H1 (cell line): Measurements from ENCODE around the gene CD247. TPM values are rescaled to one million over a fixed set of nuclear protein-coding genes. Genes with fewer than 3 reads are reported as not detected.
A peak's percentile ranks its signal among the peaks of the same experiment; 100 is the strongest.

Experiments
- CTCF ChIA-PET: fragments of 300-600 bp; sonication (Branson Sonifier 250); formaldehyde crosslinking; loops from one replicate; lab custom pipeline; 2021; ENCODE audit not compliant: partially characterized antibody; lab: Charles Lee
- POLR2A ChIA-PET: fragments of 300-600 bp; sonication (Branson Sonifier 250); formaldehyde crosslinking; loops from one replicate; lab custom pipeline; 2021; ENCODE audit warnings: inconsistent platforms; ENCODE audit not compliant: partially characterized antibody; lab: Charles Lee
- DNase-seq, 2 experiments: peaks; one replicate each; pipeline versions ENCODE4 v3.0.0 to v3.0.0-alpha.2; 2010 to 2022; ENCODE audit warnings: low spot score in 2 of 2, low read depth in 1 of 2, mixed read lengths in 1 of 2
- FAIRE-seq: peaks from 2 replicates; lab custom pipeline; 2011; peaks lifted over from hg19 to GRCh38; lab: Jason Lieb, UNC
- H2AFZ ChIP-seq: 2 replicates; pipeline ENCODE4 v1.8.1; 2012; ENCODE audit warnings: low read length, inconsistent platforms
- H2AK5ac ChIP-seq: 2 replicates; pipeline ENCODE4 v1.6.1; 2013; ENCODE audit warnings: low read depth, low read length
- H2BK120ac ChIP-seq: replicated peaks from 2 replicates; pipeline ENCODE3; 2013; ENCODE audit warnings: low read depth, low read length, inconsistent platforms
- H2BK12ac ChIP-seq: 2 replicates; pipeline ENCODE4 v1.6.1; 2013; ENCODE audit warnings: low read depth, low read length
- H2BK15ac ChIP-seq: 2 replicates; pipeline ENCODE4 v1.6.1; 2013; ENCODE audit warnings: low read length
- H2BK20ac ChIP-seq: 2 replicates; pipeline ENCODE4 v1.6.1; 2013; ENCODE audit warnings: low read length
- H2BK5ac ChIP-seq: 2 replicates; pipeline ENCODE4 v1.6.1; 2013; ENCODE audit warnings: low read depth, low read length
- H3K14ac ChIP-seq: 2 replicates; pipeline ENCODE4 v1.6.1; 2013; ENCODE audit warnings: inconsistent platforms; ENCODE audit not compliant: insufficient read length
- H3K18ac ChIP-seq: 2 replicates; pipeline ENCODE4 v1.6.1; 2013; ENCODE audit warnings: low read length; ENCODE audit errors: extremely low read depth
- H3K23ac ChIP-seq: 2 replicates; pipeline ENCODE4 v1.6.1; 2013; ENCODE audit warnings: inconsistent platforms; ENCODE audit not compliant: insufficient read length
- H3K23me2 ChIP-seq: 2 replicates; pipeline ENCODE4 v1.6.1; 2013; ENCODE audit warnings: low read depth, low read length
- H3K27ac ChIP-seq: 2 replicates; pipeline ENCODE4 v1.6.1; 2011; ENCODE audit warnings: low read depth, low read length, inconsistent platforms
- H3K27me3 ChIP-seq, 4 experiments: replicated peaks in 1 of 4; 1 replicate in 1 of 4; 2 replicates in 3 of 4; pipeline versions ENCODE4 v1.6.1 to v1.8.1; 2011 to 2013; ENCODE audit warnings: low read length in 3 of 4, mild to moderate bottlenecking in 3 of 4, inconsistent platforms in 2 of 4, mixed read lengths in 2 of 4, moderate library complexity in 1 of 4; ENCODE audit not compliant: control insufficient read depth in 3 of 4, insufficient read depth in 3 of 4; ENCODE audit errors: extremely low read depth in 1 of 4
- H3K36me3 ChIP-seq, 4 experiments: 2 replicates each; pipeline versions ENCODE4 v1.6.1 to v1.8.1; 2011 to 2013; ENCODE audit warnings: mild to moderate bottlenecking in 4 of 4, low read length in 3 of 4, moderate library complexity in 2 of 4, control low read depth in 1 of 4, inconsistent platforms in 1 of 4; ENCODE audit not compliant: insufficient read depth in 4 of 4, control insufficient read depth in 2 of 4
- H3K4ac ChIP-seq: replicated peaks from 2 replicates; pipeline ENCODE3; 2013; ENCODE audit warnings: low read length, low read depth, mixed read lengths, inconsistent platforms; ENCODE audit not compliant: insufficient read length
- H3K4me1 ChIP-seq, 4 experiments: replicated peaks in 1 of 4; 1 replicate in 1 of 4; 2 replicates in 3 of 4; pipeline versions ENCODE4 v1.6.1 to v1.8.1; 2011 to 2013; ENCODE audit warnings: low read length in 3 of 4, inconsistent platforms in 2 of 4, mixed read lengths in 1 of 4; ENCODE audit not compliant: insufficient read depth in 4 of 4, control insufficient read depth in 3 of 4
- H3K4me2 ChIP-seq, 2 experiments: 2 replicates each; pipeline versions ENCODE4 v1.6.1 to v1.8.1; 2011 to 2013; ENCODE audit warnings: low read depth in 2 of 2, low read length in 2 of 2, control low read depth in 1 of 2, inconsistent platforms in 1 of 2, mild to moderate bottlenecking in 1 of 2; ENCODE audit not compliant: insufficient read depth in 1 of 2
- H3K4me3 ChIP-seq, 4 experiments: fragments of 200-600, 300-600 bp in 1 of 4; sonication (generic), shearing (Covaris generic), sonication (Bioruptor Twin) in 1 of 4; 2 replicates each; pipeline versions ENCODE4 v1.5.1 to v1.8.1; 2011 to 2016; ENCODE audit warnings: low read length in 4 of 4, low read depth in 3 of 4, control low read depth in 2 of 4, inconsistent platforms in 2 of 4, mild to moderate bottlenecking in 2 of 4, mixed read lengths in 1 of 4, moderate library complexity in 1 of 4; ENCODE audit not compliant: insufficient read depth in 2 of 4; ENCODE audit errors: extremely low read depth in 1 of 4
- H3K56ac ChIP-seq: replicated peaks from 2 replicates; pipeline ENCODE3; 2013; ENCODE audit warnings: low read depth, mild to moderate bottlenecking, mixed read lengths, low read length, inconsistent platforms; ENCODE audit not compliant: insufficient read length
- H3K79me1 ChIP-seq: 2 replicates; pipeline ENCODE4 v1.6.1; 2013; ENCODE audit warnings: low read depth, low read length, control low read depth
- H3K79me2 ChIP-seq, 2 experiments: 2 replicates each; pipeline versions ENCODE4 v1.6.1 to v1.8.1; 2012 to 2013; ENCODE audit warnings: low read length in 2 of 2, mild to moderate bottlenecking in 2 of 2, inconsistent platforms in 1 of 2; ENCODE audit not compliant: insufficient read depth in 2 of 2, control insufficient read depth in 1 of 2
- H3K9ac ChIP-seq, 4 experiments: replicated peaks in 1 of 4; 1 replicate in 1 of 4; 2 replicates in 3 of 4; pipeline versions ENCODE4 v1.6.1 to v1.8.1; 2011 to 2013; ENCODE audit warnings: low read depth in 3 of 4, low read length in 3 of 4, control low read depth in 2 of 4, mild to moderate bottlenecking in 2 of 4, moderate library complexity in 2 of 4, inconsistent platforms in 1 of 4; ENCODE audit errors: extremely low read depth in 1 of 4
- H3K9me3 ChIP-seq, 2 experiments: 2 replicates each; pipeline versions ENCODE4 v1.6.1 to v1.8.1; 2012 to 2013; ENCODE audit warnings: mild to moderate bottlenecking in 2 of 2, moderate library complexity in 2 of 2, control low read depth in 1 of 2, inconsistent platforms in 1 of 2, low read depth in 1 of 2, low read length in 1 of 2, mixed read lengths in 1 of 2; ENCODE audit not compliant: insufficient read depth in 2 of 2
- H4K20me1 ChIP-seq, 2 experiments: replicated peaks in 1 of 2; 2 replicates each; pipeline versions ENCODE3 to v1.8.1; 2011 to 2013; ENCODE audit warnings: inconsistent platforms in 2 of 2, low read length in 2 of 2, mild to moderate bottlenecking in 1 of 2; ENCODE audit not compliant: insufficient read depth in 2 of 2, control insufficient read depth in 1 of 2
- H4K5ac ChIP-seq: 2 replicates; pipeline ENCODE4 v1.6.1; 2013; ENCODE audit warnings: low read length, low read depth, mixed read lengths, inconsistent platforms; ENCODE audit not compliant: insufficient read length
- H4K8ac ChIP-seq: 2 replicates; pipeline ENCODE4 v1.8.0; 2013; ENCODE audit warnings: mild to moderate bottlenecking, moderate library complexity, low read length, inconsistent platforms; ENCODE audit not compliant: insufficient read depth; ENCODE audit errors: extremely low read depth
- H4K91ac ChIP-seq: replicated peaks from 2 replicates; pipeline ENCODE3; 2013; ENCODE audit warnings: low read length, mixed read lengths, inconsistent platforms; ENCODE audit not compliant: insufficient read length
- ATF3 ChIP-seq: IDR thresholded peaks from 2 replicates; pipeline ENCODE4 v1.6.1; 2011; ENCODE audit warnings: low read depth, mild to moderate bottlenecking, low read length; ENCODE audit not compliant: insufficient read depth
- BRCA1 ChIP-seq: IDR thresholded peaks from 2 replicates; pipeline ENCODE4 v1.6.1; 2012; ENCODE audit warnings: low read depth, low read length, improper control_type of control experiment
- CHD2 ChIP-seq: IDR thresholded peaks from 2 replicates; pipeline ENCODE4 v1.6.1; 2012; ENCODE audit warnings: low read length, improper control_type of control experiment
- CREB1 ChIP-seq: IDR thresholded peaks from 2 replicates; pipeline ENCODE4 v1.6.1; 2012; ENCODE audit warnings: inconsistent platforms
- NANOG ChIP-seq: IDR thresholded peaks from 2 replicates; pipeline ENCODE4 v1.6.1; 2011; ENCODE audit warnings: low read length, low read depth, mild to moderate bottlenecking, inconsistent platforms; ENCODE audit not compliant: insufficient read depth, poor library complexity, severe bottlenecking
- NRF1 ChIP-seq: IDR thresholded peaks from 2 replicates; pipeline ENCODE4 v1.6.1; 2011; ENCODE audit warnings: mild to moderate bottlenecking, low read depth, low read length, improper control_type of control experiment
- PHF8 ChIP-seq: fragments of 200-600 bp; sonication (generic); conservative IDR thresholded peaks from 2 replicates; pipeline ENCODE4 v1.7.1; 2012; ENCODE audit warnings: low read depth, mild to moderate bottlenecking, inconsistent platforms, low read length, moderate library complexity
- RFX5 ChIP-seq: IDR thresholded peaks from 2 replicates; pipeline ENCODE4 v1.6.1; 2011; ENCODE audit warnings: low read depth, low read length, improper control_type of control experiment, borderline replicate concordance
- USF2 ChIP-seq: IDR thresholded peaks from 2 replicates; pipeline ENCODE4 v1.6.1; 2011; ENCODE audit warnings: low read length, improper control_type of control experiment
- WGBS, 2 experiments: shearing (Covaris generic) in 1 of 2; methylation state at CpG; one replicate each; pipeline versions ENCODE4 v1.1.6 to v1.1.7; 2013 to 2015; ENCODE audit warnings: low lambda C conversion rate in 2 of 2, mixed read lengths in 2 of 2, inconsistent platforms in 1 of 2, low coverage in 1 of 2, missing lambda C conversion rate in 1 of 2; ENCODE audit not compliant: insufficient replicate concordance in 2 of 2, insufficient coverage in 1 of 2, insufficient read length in 1 of 2; ENCODE audit errors: extremely low coverage in 1 of 2, missing lambda C conversion rate in 1 of 2; 5-methylcytosine and 5-hydroxymethylcytosine counted together
- polyA plus RNA-seq, 7 experiments: library from polyadenylated mRNA; depleted of rRNA in 3 of 7; stranded (reverse) in 5 of 7; unstranded in 2 of 7; fragments of >200 nt in 5 of 7; fragments of 200-250 nt in 2 of 7; gene quantifications; 1 replicate in 5 of 7; 2 replicates in 1 of 7; 4 replicates in 1 of 7; pipeline versions ENCODE4 v1.2.1 to v1.2.3, GENCODE V29; 2011 to 2013; ENCODE audit warnings: missing spikeins in 2 of 7, mixed read lengths in 2 of 7
- total RNA-seq: library from RNA; stranded (reverse); fragmentation: NEBNext Ultra II Directional; extraction: Animal tissue kit (Norgen Biotek cat#: 25700); gene quantifications from 2 replicates; pipeline ENCODE4 v1.2.1, GENCODE V29; 2021

Gene CD247
- total and polyA plus RNA-seq, 2 of the 8 experiments (the other 6 are each of a cell fraction or from before 2014, with no cell fraction given): 2.0 to 2.2 TPM

- Histone ChIP-seq H4K5ac (no peak overlapping the region), H4K8ac (no peak overlapping the region; the same call in 1 of the 2 replicates), H3K4me2 (no peak overlapping the region), H3K23me2 (peaks cover 10% of the 10 kb centered on the region; the same call in 1 of the 2 replicates), H4K20me1 (no peaks in the 10 kb centered on the region), H3K27ac (no peak overlapping the region), H3K23ac (no peak overlapping the region), H2BK12ac (no peak overlapping the region), H4K91ac (no peak overlapping the region), H2AK5ac (no peak overlapping the region), H2AFZ (no peak overlapping the region), H3K14ac (peak overlapping the region; percentile 71), H3K79me1 (no peaks in the 10 kb centered on the region), H3K9ac (no peak overlapping the region), H3K9me3 (no peaks in the 10 kb centered on the region), H3K18ac (no peak overlapping the region), H3K4me3 (no peak overlapping the region), H2BK20ac (no peak overlapping the region; the same call in 1 of the 2 replicates), H3K27me3 (peaks cover 0 to 27% (median 23%) of the 10 kb centered on the region in 4 experiments; a peak in 6 of 7 replicates), H2BK15ac (peak overlapping the region; percentile 34; the same call in 1 of the 2 replicates), H3K4me1 (peaks cover 0 to 8% (median 3%) of the 10 kb centered on the region in 4 experiments; a peak in 6 of 7 replicates), H2BK120ac (no peak overlapping the region), H3K36me3 (no peaks in the 10 kb centered on the region), H3K79me2 (no peaks in the 10 kb centered on the region), H2BK5ac (no peak overlapping the region), H3K56ac (no peak overlapping the region), H3K4ac (no peak overlapping the region)
- ChIA-PET POLR2A (no interaction called here), CTCF (interaction anchor here (0.7 to 5.7 kb wide), 3 partner anchors 15 to 329 kb away, joined by 3 to 54 read pairs (median 31); no protein-coding TSS in a partner anchor)
- TF ChIP-seq ATF3: no peak
- no peak for TF ChIP-seq NRF1
- TF ChIP-seq PHF8: no peak
- TF ChIP-seq CHD2: no peak
- TF ChIP-seq CREB1: no peak
- no peak for TF ChIP-seq USF2
- TF ChIP-seq RFX5: no peak
- TF ChIP-seq BRCA1: no peak
- TF ChIP-seq NANOG: no peak
- WGBS, 2 experiments: 90% methylated on average over 8 of the region's 8 CpGs; no CpG with 5 or more reads in 1 of the 2 experiments
- no peak for FAIRE-seq
- DNase-seq: no peak
Observed at GRCh38 chr1:167452483-167452882, 65.8 kb downstream of the CD247 start.
